A549 (cell line): ENCODE results near the gene RUNX1.

Experiments used
- JUNB ChIP-seq: fragments of >200 bp; sonication (Bioruptor Twin); formaldehyde crosslinking; IDR thresholded peaks from 2 replicates; pipeline ENCODE4 v1.6.1; 2016
- NR3C1 ChIP-seq: fragments of >200 bp; sonication (Bioruptor Twin); formaldehyde crosslinking; IDR thresholded peaks from 3 replicates; pipeline ENCODE4 v1.6.1; 2017
- RAD21 ChIP-seq, 2 experiments: fragments of >200 bp in 1 of 2; sonication (Bioruptor Twin) in 1 of 2; formaldehyde crosslinking in 1 of 2; IDR thresholded peaks in 1 of 2; conservative IDR thresholded peaks in 1 of 2; 2 replicates in 1 of 2; 3 replicates in 1 of 2; pipeline ENCODE4 v1.6.1; 2012 to 2018; ENCODE audit warnings: inconsistent platforms in 1 of 2
- RARB ChIP-seq: fragments of 250-450 bp; sonication (Bioruptor Pico); IDR thresholded peaks from 2 replicates; pipeline ENCODE4 v1.8.0; 2021; ENCODE audit warnings: mild to moderate bottlenecking, moderate library complexity
- RFX5 ChIP-seq: fragments of 450-650 bp; IDR thresholded peaks from 2 replicates; pipeline ENCODE4 v1.7.1; 2014; ENCODE audit warnings: antibody characterized with exemption, mild to moderate bottlenecking, moderate library complexity
- TF ChIP-seq, protein P1 (sequence below): fragments of 250-450 bp; sonication (Bioruptor Pico); IDR thresholded peaks from 2 replicates; pipeline ENCODE4 v1.5.0; 2021; ENCODE audit warnings: mild to moderate bottlenecking, moderate library complexity, borderline replicate concordance
- TF ChIP-seq, protein P2 (sequence below): fragments of 200-600 bp; sonication (generic); IDR thresholded peaks from 2 replicates; pipeline ENCODE4 v1.6.1; 2016; ENCODE audit warnings: antibody characterized with exemption, mild to moderate bottlenecking, moderate library complexity
- TF ChIP-seq, protein P3 (sequence below): IDR thresholded peaks from 2 replicates; pipeline ENCODE4 v1.6.1; 2012
- TF ChIP-seq, protein P4 (sequence below): fragments of >200 bp; sonication (Bioruptor Twin); formaldehyde crosslinking; IDR thresholded peaks from 3 replicates; pipeline ENCODE4 v1.5.1; 2016
- TF ChIP-seq, protein P5 (sequence below): IDR thresholded peaks from 2 replicates; pipeline ENCODE4 v1.6.1; 2012

DNA sequence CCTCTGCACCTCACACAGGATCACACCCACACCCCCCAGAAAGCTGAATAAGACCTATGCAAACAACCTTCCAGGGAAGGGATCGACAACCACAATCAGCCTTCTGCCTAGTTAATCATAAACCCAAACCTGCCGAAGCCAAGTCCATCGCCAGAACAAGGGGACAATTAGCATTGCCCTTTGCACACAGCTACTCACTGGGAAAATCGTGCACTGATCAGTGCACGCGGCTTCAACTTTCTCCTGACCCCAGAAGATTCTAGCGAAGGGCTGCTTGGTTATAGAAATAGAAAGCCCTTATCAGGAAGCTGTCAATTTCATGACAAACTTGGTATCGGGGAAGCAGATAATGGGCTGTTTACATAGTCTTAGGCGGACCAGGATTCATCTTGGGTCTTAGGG, 29.5 kb downstream of the RUNX1 start:
- TF ChIP-seq, protein P1, sequence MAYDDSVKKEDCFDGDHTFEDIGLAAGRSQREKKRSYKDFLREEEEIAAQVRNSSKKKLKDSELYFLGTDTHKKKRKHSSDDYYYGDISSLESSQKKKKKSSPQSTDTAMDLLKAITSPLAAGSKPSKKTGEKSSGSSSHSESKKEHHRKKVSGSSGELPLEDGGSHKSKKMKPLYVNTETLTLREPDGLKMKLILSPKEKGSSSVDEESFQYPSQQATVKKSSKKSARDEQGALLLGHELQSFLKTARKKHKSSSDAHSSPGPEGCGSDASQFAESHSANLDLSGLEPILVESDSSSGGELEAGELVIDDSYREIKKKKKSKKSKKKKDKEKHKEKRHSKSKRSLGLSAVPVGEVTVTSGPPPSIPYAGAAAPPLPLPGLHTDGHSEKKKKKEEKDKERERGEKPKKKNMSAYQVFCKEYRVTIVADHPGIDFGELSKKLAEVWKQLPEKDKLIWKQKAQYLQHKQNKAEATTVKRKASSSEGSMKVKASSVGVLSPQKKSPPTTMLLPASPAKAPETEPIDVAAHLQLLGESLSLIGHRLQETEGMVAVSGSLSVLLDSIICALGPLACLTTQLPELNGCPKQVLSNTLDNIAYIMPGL (CRISPR knock-in tag): no peak
- TF ChIP-seq RFX5 (no peak), RAD21 (conservative IDR thresholded peaks at IDR 0.05 in 1 of 2, IDR thresholded peaks at IDR 0.05 in 1 of 2) (no peak), JUNB (no peak), NR3C1 (no peak), RARB (CRISPR knock-in tag) (no peak)
- TF ChIP-seq, protein P2, sequence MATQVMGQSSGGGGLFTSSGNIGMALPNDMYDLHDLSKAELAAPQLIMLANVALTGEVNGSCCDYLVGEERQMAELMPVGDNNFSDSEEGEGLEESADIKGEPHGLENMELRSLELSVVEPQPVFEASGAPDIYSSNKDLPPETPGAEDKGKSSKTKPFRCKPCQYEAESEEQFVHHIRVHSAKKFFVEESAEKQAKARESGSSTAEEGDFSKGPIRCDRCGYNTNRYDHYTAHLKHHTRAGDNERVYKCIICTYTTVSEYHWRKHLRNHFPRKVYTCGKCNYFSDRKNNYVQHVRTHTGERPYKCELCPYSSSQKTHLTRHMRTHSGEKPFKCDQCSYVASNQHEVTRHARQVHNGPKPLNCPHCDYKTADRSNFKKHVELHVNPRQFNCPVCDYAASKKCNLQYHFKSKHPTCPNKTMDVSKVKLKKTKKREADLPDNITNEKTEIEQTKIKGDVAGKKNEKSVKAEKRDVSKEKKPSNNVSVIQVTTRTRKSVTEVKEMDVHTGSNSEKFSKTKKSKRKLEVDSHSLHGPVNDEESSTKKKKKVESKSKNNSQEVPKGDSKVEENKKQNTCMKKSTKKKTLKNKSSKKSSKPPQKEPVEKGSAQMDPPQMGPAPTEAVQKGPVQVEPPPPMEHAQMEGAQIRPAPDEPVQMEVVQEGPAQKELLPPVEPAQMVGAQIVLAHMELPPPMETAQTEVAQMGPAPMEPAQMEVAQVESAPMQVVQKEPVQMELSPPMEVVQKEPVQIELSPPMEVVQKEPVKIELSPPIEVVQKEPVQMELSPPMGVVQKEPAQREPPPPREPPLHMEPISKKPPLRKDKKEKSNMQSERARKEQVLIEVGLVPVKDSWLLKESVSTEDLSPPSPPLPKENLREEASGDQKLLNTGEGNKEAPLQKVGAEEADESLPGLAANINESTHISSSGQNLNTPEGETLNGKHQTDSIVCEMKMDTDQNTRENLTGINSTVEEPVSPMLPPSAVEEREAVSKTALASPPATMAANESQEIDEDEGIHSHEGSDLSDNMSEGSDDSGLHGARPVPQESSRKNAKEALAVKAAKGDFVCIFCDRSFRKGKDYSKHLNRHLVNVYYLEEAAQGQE: no peak
- TF ChIP-seq, protein P3, sequence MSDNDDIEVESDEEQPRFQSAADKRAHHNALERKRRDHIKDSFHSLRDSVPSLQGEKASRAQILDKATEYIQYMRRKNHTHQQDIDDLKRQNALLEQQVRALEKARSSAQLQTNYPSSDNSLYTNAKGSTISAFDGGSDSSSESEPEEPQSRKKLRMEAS: 0 out of 2 replicates have a peak, but pooled peaks have one; percentile 20
- TF ChIP-seq, protein P4, sequence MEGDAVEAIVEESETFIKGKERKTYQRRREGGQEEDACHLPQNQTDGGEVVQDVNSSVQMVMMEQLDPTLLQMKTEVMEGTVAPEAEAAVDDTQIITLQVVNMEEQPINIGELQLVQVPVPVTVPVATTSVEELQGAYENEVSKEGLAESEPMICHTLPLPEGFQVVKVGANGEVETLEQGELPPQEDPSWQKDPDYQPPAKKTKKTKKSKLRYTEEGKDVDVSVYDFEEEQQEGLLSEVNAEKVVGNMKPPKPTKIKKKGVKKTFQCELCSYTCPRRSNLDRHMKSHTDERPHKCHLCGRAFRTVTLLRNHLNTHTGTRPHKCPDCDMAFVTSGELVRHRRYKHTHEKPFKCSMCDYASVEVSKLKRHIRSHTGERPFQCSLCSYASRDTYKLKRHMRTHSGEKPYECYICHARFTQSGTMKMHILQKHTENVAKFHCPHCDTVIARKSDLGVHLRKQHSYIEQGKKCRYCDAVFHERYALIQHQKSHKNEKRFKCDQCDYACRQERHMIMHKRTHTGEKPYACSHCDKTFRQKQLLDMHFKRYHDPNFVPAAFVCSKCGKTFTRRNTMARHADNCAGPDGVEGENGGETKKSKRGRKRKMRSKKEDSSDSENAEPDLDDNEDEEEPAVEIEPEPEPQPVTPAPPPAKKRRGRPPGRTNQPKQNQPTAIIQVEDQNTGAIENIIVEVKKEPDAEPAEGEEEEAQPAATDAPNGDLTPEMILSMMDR: no peak
- TF ChIP-seq, protein P5, sequence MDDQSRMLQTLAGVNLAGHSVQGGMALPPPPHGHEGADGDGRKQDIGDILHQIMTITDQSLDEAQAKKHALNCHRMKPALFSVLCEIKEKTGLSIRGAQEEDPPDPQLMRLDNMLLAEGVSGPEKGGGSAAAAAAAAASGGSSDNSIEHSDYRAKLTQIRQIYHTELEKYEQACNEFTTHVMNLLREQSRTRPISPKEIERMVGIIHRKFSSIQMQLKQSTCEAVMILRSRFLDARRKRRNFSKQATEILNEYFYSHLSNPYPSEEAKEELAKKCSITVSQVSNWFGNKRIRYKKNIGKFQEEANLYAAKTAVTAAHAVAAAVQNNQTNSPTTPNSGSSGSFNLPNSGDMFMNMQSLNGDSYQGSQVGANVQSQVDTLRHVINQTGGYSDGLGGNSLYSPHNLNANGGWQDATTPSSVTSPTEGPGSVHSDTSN: no peak
